Measurements from ENCODE around the gene LIMS4.
"Not testable (repeated sequence)": the region's sequence is repeated elsewhere in the genome, so short reads cannot be mapped to it uniquely, and the experiment has no call there.

LIMS4 gene

GRCh38 chr2:110456291-110457213 is 16.1 kb downstream of the LIMS4 start:
- H3K4me3 ChIP-seq (ENCODE audit: low read depth, low read length); DNase-seq (ENCODE audit: low read depth): not testable (repeated sequence)

- DNase-seq (ENCODE audit: low read depth), result not testable (repeated sequence)
Observed at GRCh38 chr2:110455080-110455670, 17.4 kb downstream of the LIMS4 start.

GRCh38 chr2:110450951-110451350 is 21.7 kb downstream of the LIMS4 start:
- H3K4me3 ChIP-seq (ENCODE audit: low read depth, low read length); DNase-seq (ENCODE audit: low read depth): not testable (repeated sequence)

More at GRCh38 chr2:110455080-110455670, 17.4 kb downstream of the LIMS4 start:
- H3K4me3 ChIP-seq (ENCODE audit: low read depth, low read length), result not testable (repeated sequence)

- not testable (repeated sequence) for H3K4me3 ChIP-seq (ENCODE audit: low read depth, low read length); DNase-seq (ENCODE audit: low read depth)
Observed at GRCh38 chr2:110449127-110449947, 23.3 kb downstream of the LIMS4 start.

- H3K4me3 ChIP-seq (ENCODE audit: low read depth, low read length); DNase-seq (ENCODE audit: low read depth): not testable (repeated sequence)
Observed at GRCh38 chr2:110446644-110447043, 26.0 kb downstream of the LIMS4 start.

- H3K4me3 ChIP-seq (ENCODE audit: low read depth, low read length); DNase-seq (ENCODE audit: low read depth): not testable (repeated sequence)
Observed at GRCh38 chr2:110443305-110444005, 29.2 kb downstream of the LIMS4 start.

- not testable (repeated sequence) for DNase-seq (ENCODE audit: low read depth)
Observed at GRCh38 chr2:110441905-110442304, 30.7 kb downstream of the LIMS4 start.

GRCh38 chr2:110434565-110434964 is 38.1 kb downstream of the LIMS4 start:
- H3K4me3 ChIP-seq (ENCODE audit: low read depth, low read length); DNase-seq (ENCODE audit: low read depth): not testable (repeated sequence)

More at GRCh38 chr2:110441905-110442304, 30.7 kb downstream of the LIMS4 start:
- not testable (repeated sequence) for H3K4me3 ChIP-seq (ENCODE audit: low read depth, low read length)

- not testable (repeated sequence) for H3K4me3 ChIP-seq (ENCODE audit: low read depth, low read length); DNase-seq (ENCODE audit: low read depth)
Observed at GRCh38 chr2:110425725-110426124, 46.9 kb downstream of the LIMS4 start.

- DNase-seq (ENCODE audit: low read depth); H3K4me3 ChIP-seq (ENCODE audit: low read depth, low read length): not testable (repeated sequence)
Observed at GRCh38 chr2:110424421-110424820, 48.2 kb downstream of the LIMS4 start.

- not testable (repeated sequence) for H3K4me3 ChIP-seq (ENCODE audit: low read depth, low read length); DNase-seq (ENCODE audit: low read depth)
Observed at GRCh38 chr2:110423574-110423962, 49.0 kb downstream of the LIMS4 start.

- not testable (repeated sequence) for DNase-seq (ENCODE audit: low read depth); H3K4me3 ChIP-seq (ENCODE audit: low read depth, low read length)
Observed at GRCh38 chr2:110422852-110423573, 49.6 kb downstream of the LIMS4 start.

GRCh38 chr2:110420641-110421354 is 51.8 kb downstream of the LIMS4 start:
- DNase-seq (ENCODE audit: low read depth); H3K4me3 ChIP-seq (ENCODE audit: low read depth, low read length): not testable (repeated sequence)

- not testable (repeated sequence) for DNase-seq (ENCODE audit: low read depth); H3K4me3 ChIP-seq (ENCODE audit: low read depth, low read length)
Observed at GRCh38 chr2:110407142-110407541, 65.5 kb downstream of the LIMS4 start.

GRCh38 chr2:110404988-110405387 is 67.6 kb downstream of the LIMS4 start:
- DNase-seq (ENCODE audit: low read depth); H3K4me3 ChIP-seq (ENCODE audit: low read depth, low read length): not testable (repeated sequence)

GRCh38 chr2:110404246-110404645 is 68.4 kb downstream of the LIMS4 start:
- not testable (repeated sequence) for H3K4me3 ChIP-seq (ENCODE audit: low read depth, low read length); DNase-seq (ENCODE audit: low read depth)

GRCh38 chr2:110401001-110401618 is 71.5 kb downstream of the LIMS4 start:
- DNase-seq (ENCODE audit: low read depth); H3K4me3 ChIP-seq (ENCODE audit: low read depth, low read length): not testable (repeated sequence)
